Medulla oblongata (tissue), 1 donor: ENCODE data around the gene TECRL.

Experiments
- DNase-seq: peaks from one replicate; pipeline ENCODE4 v3.0.0-alpha.2; 2015; ENCODE audit errors: extremely low spot score

The TECRL gene

GRCh38 chr4:64409300-64409699, at the start of gene TECRL:
TSS of gene TECRL (minus strand) at chr4:64409450. CDS start at chr4:64409351, 99 bp downstream.
- DNase-seq, result no peak

- DNase-seq, result no peak
These were observed 23.4 kb upstream of the TECRL start for GRCh38 chr4:64432674-64433073.

GRCh38 chr4:64430933-64431332, 21.7 kb upstream of the TECRL start:
- no peak for DNase-seq

GRCh38 chr4:64417974-64418373, 8.7 kb upstream of the TECRL start:
- DNase-seq, result peak; percentile 10

- no peak for DNase-seq
These were observed 2.2 kb downstream of the TECRL start for GRCh38 chr4:64407000-64407399.

GRCh38 chr4:64405761-64406160, 3.5 kb downstream of the TECRL start:
- no peak for DNase-seq

GRCh38 chr4:64402684-64403083, 6.6 kb downstream of the TECRL start:
- DNase-seq, result no peak

- DNase-seq, result no peak
These were observed 9.7 kb downstream of the TECRL start for GRCh38 chr4:64399313-64400109.

GRCh38 chr4:64394469-64394868, 14.8 kb downstream of the TECRL start:
- DNase-seq, result no peak

- DNase-seq, result no peak
These were observed 21.0 kb downstream of the TECRL start for GRCh38 chr4:64388252-64388651.

- DNase-seq, result no peak
These were observed 24.0 kb downstream of the TECRL start for GRCh38 chr4:64385220-64385619.

- DNase-seq, result no peak
These were observed 24.7 kb downstream of the TECRL start for GRCh38 chr4:64384237-64385203.

GRCh38 chr4:64368741-64369140, 40.5 kb downstream of the TECRL start:
- no peak for DNase-seq

- no peak for DNase-seq
These were observed 47.9 kb downstream of the TECRL start for GRCh38 chr4:64361399-64361740.

GRCh38 chr4:64360664-64361398, 48.4 kb downstream of the TECRL start:
- no peak for DNase-seq

GRCh38 chr4:64359489-64359888, 49.8 kb downstream of the TECRL start:
- DNase-seq, result no peak

GRCh38 chr4:64353904-64354303, 55.3 kb downstream of the TECRL start:
- DNase-seq, result no peak

GRCh38 chr4:64341711-64342110, 67.5 kb downstream of the TECRL start:
- no peak for DNase-seq

- no peak for DNase-seq
These were observed 68.8 kb downstream of the TECRL start for GRCh38 chr4:64340218-64341110.

GRCh38 chr4:64334964-64335363, 74.3 kb downstream of the TECRL start:
- DNase-seq, result no peak

GRCh38 chr4:64330143-64330542, 79.1 kb downstream of the TECRL start:
- no peak for DNase-seq
